Measurements from ENCODE around the gene GABRB2.

Gene GABRB2

DNA sequence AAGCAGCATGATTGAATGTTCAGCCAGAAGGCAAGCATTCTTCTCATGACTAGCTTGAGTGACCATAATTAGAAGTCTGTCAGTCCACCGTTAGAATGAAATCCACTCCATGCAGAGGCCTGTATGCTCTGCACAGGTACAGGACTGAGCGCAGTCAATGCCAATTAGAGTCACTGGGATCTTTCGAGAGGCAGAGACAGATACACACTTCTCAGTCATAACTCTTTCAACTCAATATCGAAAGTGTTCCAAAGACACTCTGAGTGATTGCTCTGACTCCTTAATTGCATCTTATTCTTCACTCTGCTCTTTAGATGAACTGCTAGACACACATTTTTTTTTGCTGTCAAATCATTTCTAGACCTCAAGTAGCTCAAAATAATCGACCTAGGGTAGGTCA lies 203.6 kb downstream of the GABRB2 start:
- WGBS (ENCODE audit: insufficient coverage): 76% methylated on average over 5 of the region's 5 CpGs
- no peaks in the 10 kb centered on the region for H3K27me3 ChIP-seq (replicated peaks in 2 of 5; ENCODE audit: control insufficient read depth in 4 of 5, insufficient read depth in 5 of 5, low read length in 4 of 5)
- no peaks in the 10 kb centered on the region for H3K9me3 ChIP-seq (ENCODE audit: control extremely low read depth in 1 of 5, control insufficient read depth in 4 of 5, insufficient read depth in 2 of 5, low read depth in 1 of 5, low read length in 4 of 5)
- no peaks in the 10 kb centered on the region for H3K4me1 ChIP-seq (ENCODE audit: control extremely low read depth in 1 of 4, control insufficient read depth in 4 of 4, insufficient read depth in 4 of 4, low read length in 3 of 4)
- DNase-seq: no peak
- POLR2A ChIA-PET: no interaction called here
- CTCF ChIA-PET: no interaction called here
- no peak overlapping the region for H3K4me3 ChIP-seq (ENCODE audit: control insufficient read depth in 1 of 7, extremely low read depth in 1 of 7, insufficient read depth in 4 of 7, low read depth in 2 of 7, low read length in 6 of 7)
- H3K36me3 ChIP-seq (ENCODE audit: control insufficient read depth in 4 of 4, insufficient read depth in 4 of 4, low read length in 3 of 4): no peaks in the 10 kb centered on the region
- H3K27ac ChIP-seq (ENCODE audit: insufficient read depth in 1 of 2, low read depth in 1 of 2, low read length in 2 of 2, poor library complexity in 1 of 2, severe bottlenecking in 2 of 2): no peak overlapping the region

GRCh38 chr5:161340012-161340411 lies 206.5 kb downstream of the GABRB2 start:
- Histone ChIP-seq H3K27ac (ENCODE audit: insufficient read depth in 1 of 2, low read depth in 1 of 2, low read length in 2 of 2, poor library complexity in 1 of 2, severe bottlenecking in 2 of 2) (no peak overlapping the region), H3K4me3 (ENCODE audit: control insufficient read depth in 1 of 7, extremely low read depth in 1 of 7, insufficient read depth in 4 of 7, low read depth in 2 of 7, low read length in 6 of 7) (no peak overlapping the region), H3K9me3 (ENCODE audit: control extremely low read depth in 1 of 5, control insufficient read depth in 4 of 5, insufficient read depth in 2 of 5, low read depth in 1 of 5, low read length in 4 of 5) (no peaks in the 10 kb centered on the region), H3K4me1 (ENCODE audit: control extremely low read depth in 1 of 4, control insufficient read depth in 4 of 4, insufficient read depth in 4 of 4, low read length in 3 of 4) (no peaks in the 10 kb centered on the region), H3K36me3 (ENCODE audit: control insufficient read depth in 4 of 4, insufficient read depth in 4 of 4, low read length in 3 of 4) (no peaks in the 10 kb centered on the region), H3K27me3 (replicated peaks in 2 of 5; ENCODE audit: control insufficient read depth in 4 of 5, insufficient read depth in 5 of 5, low read length in 4 of 5) (no peaks in the 10 kb centered on the region)
- CTCF ChIA-PET: no interaction called here
- no peak for DNase-seq
- WGBS (ENCODE audit: insufficient coverage): no CpG with 5 or more reads among the region's 3 CpGs
- POLR2A ChIA-PET: no interaction called here

GRCh38 chr5:161333194-161333880 lies 213.2 kb downstream of the GABRB2 start:
- WGBS (ENCODE audit: insufficient coverage): 60% methylated on average over 2 of the region's 3 CpGs
- CTCF ChIA-PET: no interaction called here
- no peaks in the 10 kb centered on the region for H3K4me1 ChIP-seq (ENCODE audit: control extremely low read depth in 1 of 4, control insufficient read depth in 4 of 4, insufficient read depth in 4 of 4, low read length in 3 of 4)
- H3K27ac ChIP-seq (ENCODE audit: insufficient read depth in 1 of 2, low read depth in 1 of 2, low read length in 2 of 2, poor library complexity in 1 of 2, severe bottlenecking in 2 of 2): no peak overlapping the region
- H3K27me3 ChIP-seq (replicated peaks in 2 of 5; ENCODE audit: control insufficient read depth in 4 of 5, insufficient read depth in 5 of 5, low read length in 4 of 5): no peaks in the 10 kb centered on the region
- POLR2A ChIA-PET: no interaction called here
- no peaks in the 10 kb centered on the region for H3K36me3 ChIP-seq (ENCODE audit: control insufficient read depth in 4 of 4, insufficient read depth in 4 of 4, low read length in 3 of 4)
- H3K9me3 ChIP-seq (ENCODE audit: control extremely low read depth in 1 of 5, control insufficient read depth in 4 of 5, insufficient read depth in 2 of 5, low read depth in 1 of 5, low read length in 4 of 5): no peaks in the 10 kb centered on the region
- no peak for DNase-seq
- no peak overlapping the region for H3K4me3 ChIP-seq (ENCODE audit: control insufficient read depth in 1 of 7, extremely low read depth in 1 of 7, insufficient read depth in 4 of 7, low read depth in 2 of 7, low read length in 6 of 7)

GRCh38 chr5:161332343-161332742 lies 214.2 kb downstream of the GABRB2 start:
- Histone ChIP-seq H3K4me1 (ENCODE audit: control extremely low read depth in 1 of 4, control insufficient read depth in 4 of 4, insufficient read depth in 4 of 4, low read length in 3 of 4) (no peaks in the 10 kb centered on the region), H3K9me3 (ENCODE audit: control extremely low read depth in 1 of 5, control insufficient read depth in 4 of 5, insufficient read depth in 2 of 5, low read depth in 1 of 5, low read length in 4 of 5) (no peaks in the 10 kb centered on the region), H3K36me3 (ENCODE audit: control insufficient read depth in 4 of 4, insufficient read depth in 4 of 4, low read length in 3 of 4) (no peaks in the 10 kb centered on the region), H3K27me3 (replicated peaks in 2 of 5; ENCODE audit: control insufficient read depth in 4 of 5, insufficient read depth in 5 of 5, low read length in 4 of 5) (no peaks in the 10 kb centered on the region), H3K4me3 (ENCODE audit: control insufficient read depth in 1 of 7, extremely low read depth in 1 of 7, insufficient read depth in 4 of 7, low read depth in 2 of 7, low read length in 6 of 7) (no peak overlapping the region), H3K27ac (ENCODE audit: insufficient read depth in 1 of 2, low read depth in 1 of 2, low read length in 2 of 2, poor library complexity in 1 of 2, severe bottlenecking in 2 of 2) (no peak overlapping the region)
- no peak for DNase-seq
- CTCF ChIA-PET: no interaction called here
- POLR2A ChIA-PET: no interaction called here
- 100% methylated on average over 2 of the region's 3 CpGs for WGBS (ENCODE audit: insufficient coverage)

DNA sequence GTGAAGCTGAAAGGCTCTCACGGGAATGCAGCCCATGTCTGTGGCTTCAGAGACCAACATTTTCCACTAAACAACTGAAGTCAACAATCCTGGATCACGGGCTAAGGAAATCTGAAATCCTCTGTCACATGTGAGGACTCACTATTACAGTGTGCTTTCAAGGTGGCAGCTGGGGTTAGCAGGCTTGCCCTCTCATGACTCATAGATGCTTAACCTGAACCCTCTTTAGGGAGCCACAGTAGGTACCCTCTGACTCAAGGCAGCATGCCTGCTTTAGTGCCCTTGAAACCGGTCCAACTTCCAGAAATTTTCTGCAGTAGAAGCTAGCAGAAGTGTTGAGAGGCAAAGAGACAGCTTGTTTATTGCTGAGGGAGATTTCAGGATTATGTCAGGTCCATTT lies 232.5 kb downstream of the GABRB2 start:
- CTCF ChIA-PET: no interaction called here
- H3K27ac ChIP-seq (ENCODE audit: insufficient read depth in 1 of 2, low read depth in 1 of 2, low read length in 2 of 2, poor library complexity in 1 of 2, severe bottlenecking in 2 of 2): no peak overlapping the region
- WGBS (ENCODE audit: insufficient coverage): 100% methylated on average over 2 of the region's 3 CpGs
- H3K9me3 ChIP-seq (ENCODE audit: control extremely low read depth in 1 of 5, control insufficient read depth in 4 of 5, insufficient read depth in 2 of 5, low read depth in 1 of 5, low read length in 4 of 5): peaks cover 0 to 3% (median 0%) of the 10 kb centered on the region in 5 experiments
- H3K27me3 ChIP-seq (replicated peaks in 2 of 5; ENCODE audit: control insufficient read depth in 4 of 5, insufficient read depth in 5 of 5, low read length in 4 of 5): no peaks in the 10 kb centered on the region
- no peaks in the 10 kb centered on the region for H3K4me1 ChIP-seq (ENCODE audit: control extremely low read depth in 1 of 4, control insufficient read depth in 4 of 4, insufficient read depth in 4 of 4, low read length in 3 of 4)
- no peak for DNase-seq
- H3K36me3 ChIP-seq (ENCODE audit: control insufficient read depth in 4 of 4, insufficient read depth in 4 of 4, low read length in 3 of 4): no peaks in the 10 kb centered on the region
- POLR2A ChIA-PET: no interaction called here
- no peak overlapping the region for H3K4me3 ChIP-seq (ENCODE audit: control insufficient read depth in 1 of 7, extremely low read depth in 1 of 7, insufficient read depth in 4 of 7, low read depth in 2 of 7, low read length in 6 of 7)

DNA sequence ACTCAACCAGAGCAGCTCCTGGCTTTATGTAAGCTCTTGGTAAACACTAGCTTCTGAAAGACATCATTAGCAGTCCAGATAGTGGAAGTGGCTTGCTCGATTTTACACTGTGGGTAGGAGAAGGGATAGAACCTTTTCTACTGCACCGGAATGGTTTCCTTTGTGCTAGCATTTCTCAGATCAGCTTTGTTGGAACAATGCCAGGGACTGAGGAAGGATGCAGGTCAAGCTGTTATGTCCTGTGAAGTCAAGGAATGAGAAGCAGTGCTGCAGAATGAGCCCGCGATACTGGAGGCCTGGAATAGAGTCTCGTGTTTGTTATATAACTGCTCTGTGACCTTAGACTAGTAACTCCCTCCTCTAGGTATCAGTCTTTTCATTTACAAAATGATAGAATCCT lies 233.6 kb downstream of the GABRB2 start:
- POLR2A ChIA-PET: no interaction called here
- DNase-seq: no peak
- Histone ChIP-seq H3K27ac (ENCODE audit: insufficient read depth in 1 of 2, low read depth in 1 of 2, low read length in 2 of 2, poor library complexity in 1 of 2, severe bottlenecking in 2 of 2) (no peak overlapping the region), H3K36me3 (ENCODE audit: control insufficient read depth in 4 of 4, insufficient read depth in 4 of 4, low read length in 3 of 4) (no peaks in the 10 kb centered on the region), H3K27me3 (replicated peaks in 2 of 5; ENCODE audit: control insufficient read depth in 4 of 5, insufficient read depth in 5 of 5, low read length in 4 of 5) (no peaks in the 10 kb centered on the region), H3K4me3 (ENCODE audit: control insufficient read depth in 1 of 7, extremely low read depth in 1 of 7, insufficient read depth in 4 of 7, low read depth in 2 of 7, low read length in 6 of 7) (no peak overlapping the region), H3K9me3 (ENCODE audit: control extremely low read depth in 1 of 5, control insufficient read depth in 4 of 5, insufficient read depth in 2 of 5, low read depth in 1 of 5, low read length in 4 of 5) (peaks cover 0 to 3% (median 0%) of the 10 kb centered on the region in 5 experiments), H3K4me1 (ENCODE audit: control extremely low read depth in 1 of 4, control insufficient read depth in 4 of 4, insufficient read depth in 4 of 4, low read length in 3 of 4) (no peaks in the 10 kb centered on the region)
- 77% methylated on average over 1 of the region's 5 CpGs for WGBS (ENCODE audit: insufficient coverage)
- CTCF ChIA-PET: no interaction called here

GRCh38 chr5:161311965-161312364 lies 234.6 kb downstream of the GABRB2 start:
- ChIA-PET CTCF (no interaction called here), POLR2A (no interaction called here)
- WGBS (ENCODE audit: insufficient coverage): 70% methylated on average over 2 of the region's 3 CpGs
- H3K4me3 ChIP-seq (ENCODE audit: control insufficient read depth in 1 of 7, extremely low read depth in 1 of 7, insufficient read depth in 4 of 7, low read depth in 2 of 7, low read length in 6 of 7): no peak overlapping the region
- DNase-seq: no peak
- H3K4me1 ChIP-seq (ENCODE audit: control extremely low read depth in 1 of 4, control insufficient read depth in 4 of 4, insufficient read depth in 4 of 4, low read length in 3 of 4): no peaks in the 10 kb centered on the region
- no peaks in the 10 kb centered on the region for H3K36me3 ChIP-seq (ENCODE audit: control insufficient read depth in 4 of 4, insufficient read depth in 4 of 4, low read length in 3 of 4)
- peaks cover 0 to 3% (median 0%) of the 10 kb centered on the region in 5 experiments for H3K9me3 ChIP-seq (ENCODE audit: control extremely low read depth in 1 of 5, control insufficient read depth in 4 of 5, insufficient read depth in 2 of 5, low read depth in 1 of 5, low read length in 4 of 5)
- no peaks in the 10 kb centered on the region for H3K27me3 ChIP-seq (replicated peaks in 2 of 5; ENCODE audit: control insufficient read depth in 4 of 5, insufficient read depth in 5 of 5, low read length in 4 of 5)
- H3K27ac ChIP-seq (ENCODE audit: insufficient read depth in 1 of 2, low read depth in 1 of 2, low read length in 2 of 2, poor library complexity in 1 of 2, severe bottlenecking in 2 of 2): no peak overlapping the region

All from common myeloid progenitor, CD34-positive (primary cell).